Measurements from ENCODE around the gene SMG5. TPM values are rescaled to one million over a fixed set of nuclear protein-coding genes. Genes with fewer than 3 reads are reported as not detected.

The SMG5 gene
- total RNA-seq, 1 donor from 2014 or later, result 45.9 TPM

DNA sequence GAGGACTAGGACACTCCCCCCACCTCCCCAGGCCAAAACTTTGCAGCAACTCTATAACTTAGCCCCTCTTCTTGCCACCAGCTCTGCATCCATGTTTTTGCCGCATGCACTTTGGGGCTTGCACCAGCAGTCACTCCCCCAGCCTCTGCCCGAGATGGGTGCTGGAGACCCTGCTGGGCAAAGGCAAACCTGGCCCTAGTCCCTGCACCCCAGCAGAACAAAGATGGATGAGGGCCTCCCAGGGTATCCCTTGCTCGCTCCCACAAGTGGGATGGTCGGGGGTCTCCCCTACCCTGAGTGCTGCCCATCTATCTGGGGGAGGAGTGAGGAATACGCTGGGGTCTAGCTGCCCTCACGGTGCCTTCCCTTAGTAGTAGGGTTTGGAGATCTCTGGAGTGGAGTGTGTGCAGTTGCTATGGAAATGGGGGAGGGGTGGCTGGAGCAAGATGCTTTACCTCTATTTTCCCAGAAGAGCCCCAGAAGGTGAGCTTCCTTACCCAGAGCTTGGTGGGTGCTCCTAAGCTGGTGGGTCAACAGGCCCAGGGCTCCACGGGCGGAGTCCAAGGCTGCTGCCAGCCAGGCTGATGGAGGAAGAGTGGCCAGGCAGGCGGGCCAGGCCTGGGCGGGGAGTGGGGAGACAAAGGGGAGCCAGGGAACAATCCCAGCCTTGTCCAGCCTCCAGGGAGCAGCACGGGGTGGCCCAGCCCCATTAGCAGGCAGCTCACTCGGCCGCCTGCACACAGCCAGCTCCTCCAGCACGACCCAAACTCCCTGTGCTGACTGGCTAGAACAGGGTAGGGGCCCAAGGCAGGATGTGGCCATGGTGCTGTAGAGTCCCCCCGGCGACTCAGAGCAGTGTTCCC, 34.9 kb downstream of the SMG5 start, which contains the start of gene PAQR6:
Gene PAQR6 (minus strand): TSS at position 597 of the 863 bp plus-strand sequence. CDS start 1,325 bp downstream, outside the sequence.
- Mint-ChIP-seq H3K27ac (no peak within 1 kb of the TSS), H3K4me1 (peaks cover 5% of the 10 kb centered on the region), H3K27me3 (ENCODE audit: insufficient read depth, low read depth) (peaks cover 9% of the 10 kb centered on the region), H3K36me3 (peaks cover 6% of the 10 kb centered on the region), H3K4me3 (no peak within 1 kb of the TSS), H3K9me3 (no peaks in the 10 kb centered on the region)
- TF ChIP-seq EZH2phosphoT487 (IDR thresholded peaks at IDR 0.05) (no peak), EZH2 (IDR thresholded peaks at IDR 0.05) (no peak)
- TF ChIP-seq, protein P1, sequence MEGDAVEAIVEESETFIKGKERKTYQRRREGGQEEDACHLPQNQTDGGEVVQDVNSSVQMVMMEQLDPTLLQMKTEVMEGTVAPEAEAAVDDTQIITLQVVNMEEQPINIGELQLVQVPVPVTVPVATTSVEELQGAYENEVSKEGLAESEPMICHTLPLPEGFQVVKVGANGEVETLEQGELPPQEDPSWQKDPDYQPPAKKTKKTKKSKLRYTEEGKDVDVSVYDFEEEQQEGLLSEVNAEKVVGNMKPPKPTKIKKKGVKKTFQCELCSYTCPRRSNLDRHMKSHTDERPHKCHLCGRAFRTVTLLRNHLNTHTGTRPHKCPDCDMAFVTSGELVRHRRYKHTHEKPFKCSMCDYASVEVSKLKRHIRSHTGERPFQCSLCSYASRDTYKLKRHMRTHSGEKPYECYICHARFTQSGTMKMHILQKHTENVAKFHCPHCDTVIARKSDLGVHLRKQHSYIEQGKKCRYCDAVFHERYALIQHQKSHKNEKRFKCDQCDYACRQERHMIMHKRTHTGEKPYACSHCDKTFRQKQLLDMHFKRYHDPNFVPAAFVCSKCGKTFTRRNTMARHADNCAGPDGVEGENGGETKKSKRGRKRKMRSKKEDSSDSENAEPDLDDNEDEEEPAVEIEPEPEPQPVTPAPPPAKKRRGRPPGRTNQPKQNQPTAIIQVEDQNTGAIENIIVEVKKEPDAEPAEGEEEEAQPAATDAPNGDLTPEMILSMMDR (IDR thresholded peaks at IDR 0.05), result no peak
- Histone ChIP-seq H3K9me3 (ENCODE audit: low read depth) (no peaks in the 10 kb centered on the region), H3K27ac (peak within 1 kb of the TSS; percentile 80), H3K4me1 (peaks cover 6% of the 10 kb centered on the region), H3K79me2 (ENCODE audit: low read depth) (no peaks in the 10 kb centered on the region), H3K4me2 (no peak within 1 kb of the TSS), H3K36me3 (no peaks in the 10 kb centered on the region), H3K4me3 (no peak within 1 kb of the TSS), H4K20me1 (ENCODE audit: low read depth) (no peaks in the 10 kb centered on the region), H3K27me3 (no peaks in the 10 kb centered on the region), H2AFZ (replicated peaks) (no peak within 1 kb of the TSS), H3K9ac (no peak within 1 kb of the TSS), H3F3A (ENCODE audit: low read depth) (peaks cover 19% of the 10 kb centered on the region)
- peak; percentile 68 for DNase-seq (ENCODE audit: low spot score)

DNA sequence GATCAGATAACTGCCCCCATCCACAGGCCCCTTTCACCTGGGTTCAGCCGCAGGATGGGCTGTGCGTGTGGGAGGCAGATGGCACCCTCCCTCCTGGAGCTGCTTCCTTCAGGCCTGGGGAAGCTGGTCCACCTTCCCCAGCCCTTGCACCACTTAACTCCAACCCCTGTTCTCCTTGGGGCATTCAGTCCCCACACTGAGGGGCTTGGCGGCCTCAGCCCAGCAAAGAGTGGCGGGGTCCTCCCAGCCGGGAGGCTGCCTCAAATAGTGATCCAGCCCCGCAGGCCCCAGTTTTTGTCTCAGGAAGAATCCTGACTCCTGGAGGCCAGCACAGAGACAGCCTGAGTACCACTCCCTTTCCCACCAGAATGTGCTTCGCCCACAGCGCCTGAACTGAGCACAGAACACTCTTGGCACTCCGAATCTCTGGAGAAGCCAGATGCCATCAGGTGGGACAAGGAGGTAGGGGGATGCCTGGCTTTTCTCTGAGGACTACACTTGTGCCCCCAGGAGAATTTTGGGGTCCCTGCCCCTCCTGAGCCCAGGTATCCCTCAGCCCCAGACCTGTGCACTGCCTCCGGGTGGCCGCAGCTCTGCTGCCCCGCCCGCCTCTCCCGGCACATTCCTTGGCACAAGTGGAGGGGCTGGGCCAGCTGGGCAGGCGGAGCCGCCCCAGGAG, 35.7 kb downstream of the SMG5 start:
- Histone ChIP-seq H3K27me3 (no peaks in the 10 kb centered on the region), H2AFZ (replicated peaks) (no peak overlapping the region), H3K27ac (peak overlapping the region; percentile 41), H3F3A (ENCODE audit: low read depth) (peaks cover 19% of the 10 kb centered on the region), H3K9me3 (ENCODE audit: low read depth) (no peaks in the 10 kb centered on the region), H3K4me1 (peaks cover 6% of the 10 kb centered on the region), H3K4me3 (no peak overlapping the region), H3K36me3 (no peaks in the 10 kb centered on the region), H3K79me2 (ENCODE audit: low read depth) (no peaks in the 10 kb centered on the region), H3K9ac (no peak overlapping the region), H4K20me1 (ENCODE audit: low read depth) (no peaks in the 10 kb centered on the region), H3K4me2 (no peak overlapping the region)
- no peak for TF ChIP-seq EZH2phosphoT487 (IDR thresholded peaks at IDR 0.05)
- TF ChIP-seq EZH2 (IDR thresholded peaks at IDR 0.05), result no peak
- TF ChIP-seq, protein P1 (IDR thresholded peaks at IDR 0.05), result no peak
- Mint-ChIP-seq H3K27me3 (ENCODE audit: insufficient read depth, low read depth) (peaks cover 9% of the 10 kb centered on the region), H3K36me3 (peaks cover 3% of the 10 kb centered on the region), H3K4me3 (no peak overlapping the region), H3K9me3 (no peaks in the 10 kb centered on the region), H3K27ac (no peak overlapping the region), H3K4me1 (peaks cover 5% of the 10 kb centered on the region)
- peak; percentile 31 for DNase-seq (ENCODE audit: low spot score)

DNA sequence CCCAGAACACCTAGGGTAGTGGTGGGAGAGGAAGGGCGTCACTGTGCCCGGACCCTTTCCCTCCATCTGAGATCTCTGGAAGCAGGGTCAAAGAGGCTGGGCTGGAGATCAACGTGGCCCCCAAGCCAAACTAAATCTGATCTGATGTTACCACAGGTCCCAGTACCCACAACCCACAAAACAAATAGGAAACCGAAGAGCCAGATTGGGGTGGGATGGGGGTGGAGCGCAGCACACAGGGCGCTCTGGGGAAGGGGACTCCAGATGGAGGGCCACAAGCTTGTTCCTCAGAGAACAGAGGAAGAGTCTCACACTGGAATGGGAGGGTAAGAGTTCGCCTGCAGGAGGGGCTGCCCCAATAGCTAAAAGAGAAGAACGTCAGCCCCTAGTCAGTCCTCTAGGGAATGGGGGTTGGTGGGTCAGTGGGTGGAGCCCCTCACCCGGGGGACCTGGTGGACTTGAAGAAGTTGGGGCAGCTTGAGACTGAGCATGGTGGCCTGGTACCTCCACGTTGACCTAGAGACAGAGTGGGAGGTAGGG, 36.3 kb downstream of the SMG5 start:
- DNase-seq (ENCODE audit: low spot score), result no peak
- Mint-ChIP-seq H3K4me3 (no peak overlapping the region), H3K36me3 (peaks cover 3% of the 10 kb centered on the region), H3K4me1 (peaks cover 5% of the 10 kb centered on the region), H3K27ac (peak overlapping the region; percentile 63), H3K9me3 (no peaks in the 10 kb centered on the region), H3K27me3 (ENCODE audit: insufficient read depth, low read depth) (peaks cover 9% of the 10 kb centered on the region)
- Histone ChIP-seq H2AFZ (replicated peaks) (no peak overlapping the region), H3K27me3 (no peaks in the 10 kb centered on the region), H3K4me2 (no peak overlapping the region), H3K4me3 (no peak overlapping the region), H3F3A (ENCODE audit: low read depth) (peaks cover 19% of the 10 kb centered on the region), H4K20me1 (ENCODE audit: low read depth) (no peaks in the 10 kb centered on the region), H3K36me3 (no peaks in the 10 kb centered on the region), H3K9me3 (ENCODE audit: low read depth) (no peaks in the 10 kb centered on the region), H3K79me2 (ENCODE audit: low read depth) (no peaks in the 10 kb centered on the region), H3K27ac (no peak overlapping the region), H3K9ac (no peak overlapping the region), H3K4me1 (peaks cover 6% of the 10 kb centered on the region)
- TF ChIP-seq, protein P1 (IDR thresholded peaks at IDR 0.05), result no peak
- TF ChIP-seq EZH2 (IDR thresholded peaks at IDR 0.05), result no peak
- TF ChIP-seq EZH2phosphoT487 (IDR thresholded peaks at IDR 0.05), result no peak

All from neural progenitor cell (in vitro differentiated cells).